Type B pancreatic cell (in vitro differentiated cells): ENCODE measurements around the gene CXCL13. TPM values are rescaled to one million over a fixed set of nuclear protein-coding genes. Genes with fewer than 3 reads are reported as not detected.

Experiments
- DNase-seq: peaks from one replicate; pipeline ENCODE4 v3.0.0; 2021; ENCODE audit warnings: mixed read lengths; ENCODE audit not compliant: unreplicated experiment; ENCODE audit errors: extremely low spot score
- H3K27ac Mint-ChIP-seq: 2 replicates; pipeline ENCODE4 v1.8.0; 2021; ENCODE audit warnings: mild to moderate bottlenecking, mixed read lengths
- H3K27me3 Mint-ChIP-seq: 2 replicates; pipeline ENCODE4 v1.8.0; 2021; ENCODE audit warnings: mixed read lengths
- H3K36me3 Mint-ChIP-seq: 2 replicates; pipeline ENCODE4 v1.8.0; 2021; ENCODE audit warnings: mixed read lengths
- H3K4me1 Mint-ChIP-seq: one replicate; pipeline ENCODE4 v1.8.0; 2021; ENCODE audit warnings: mixed read lengths; ENCODE audit not compliant: unreplicated experiment
- H3K4me3 Mint-ChIP-seq: 2 replicates; pipeline ENCODE4 v1.8.0; 2021; ENCODE audit warnings: mild to moderate bottlenecking, mixed read lengths
- H3K9me3 Mint-ChIP-seq: 2 replicates; pipeline ENCODE4 v1.8.0; 2021; ENCODE audit warnings: mixed read lengths
- total RNA-seq: library from RNA; stranded (reverse); gene quantifications from 2 replicates; pipeline ENCODE4 v1.2.1, GENCODE V29; 2021; ENCODE audit warnings: low replicate concordance
- TF ChIP-seq, protein P1 (sequence below): fragments of 200-600 bp; sonication (generic); conservative IDR thresholded peaks from 2 replicates; pipeline ENCODE4 v1.5.0; 2021; ENCODE audit warnings: antibody characterized with exemption, mild to moderate bottlenecking

CXCL13 gene
- total RNA-seq, 1 donor from 2014 or later, result 0.75 TPM

- Mint-ChIP-seq H3K27me3 (peaks cover 7% of the 10 kb centered on the region), H3K4me3 (no peak overlapping the region), H3K36me3 (no peaks in the 10 kb centered on the region), H3K27ac (no peak overlapping the region), H3K9me3 (no peaks in the 10 kb centered on the region), H3K4me1 (peaks cover 3% of the 10 kb centered on the region)
- no peak for DNase-seq
- TF ChIP-seq, protein P1, sequence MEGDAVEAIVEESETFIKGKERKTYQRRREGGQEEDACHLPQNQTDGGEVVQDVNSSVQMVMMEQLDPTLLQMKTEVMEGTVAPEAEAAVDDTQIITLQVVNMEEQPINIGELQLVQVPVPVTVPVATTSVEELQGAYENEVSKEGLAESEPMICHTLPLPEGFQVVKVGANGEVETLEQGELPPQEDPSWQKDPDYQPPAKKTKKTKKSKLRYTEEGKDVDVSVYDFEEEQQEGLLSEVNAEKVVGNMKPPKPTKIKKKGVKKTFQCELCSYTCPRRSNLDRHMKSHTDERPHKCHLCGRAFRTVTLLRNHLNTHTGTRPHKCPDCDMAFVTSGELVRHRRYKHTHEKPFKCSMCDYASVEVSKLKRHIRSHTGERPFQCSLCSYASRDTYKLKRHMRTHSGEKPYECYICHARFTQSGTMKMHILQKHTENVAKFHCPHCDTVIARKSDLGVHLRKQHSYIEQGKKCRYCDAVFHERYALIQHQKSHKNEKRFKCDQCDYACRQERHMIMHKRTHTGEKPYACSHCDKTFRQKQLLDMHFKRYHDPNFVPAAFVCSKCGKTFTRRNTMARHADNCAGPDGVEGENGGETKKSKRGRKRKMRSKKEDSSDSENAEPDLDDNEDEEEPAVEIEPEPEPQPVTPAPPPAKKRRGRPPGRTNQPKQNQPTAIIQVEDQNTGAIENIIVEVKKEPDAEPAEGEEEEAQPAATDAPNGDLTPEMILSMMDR, result no peak
Observed at GRCh38 chr4:77624213-77624612, 18.6 kb downstream of the CXCL13 start.

DNA sequence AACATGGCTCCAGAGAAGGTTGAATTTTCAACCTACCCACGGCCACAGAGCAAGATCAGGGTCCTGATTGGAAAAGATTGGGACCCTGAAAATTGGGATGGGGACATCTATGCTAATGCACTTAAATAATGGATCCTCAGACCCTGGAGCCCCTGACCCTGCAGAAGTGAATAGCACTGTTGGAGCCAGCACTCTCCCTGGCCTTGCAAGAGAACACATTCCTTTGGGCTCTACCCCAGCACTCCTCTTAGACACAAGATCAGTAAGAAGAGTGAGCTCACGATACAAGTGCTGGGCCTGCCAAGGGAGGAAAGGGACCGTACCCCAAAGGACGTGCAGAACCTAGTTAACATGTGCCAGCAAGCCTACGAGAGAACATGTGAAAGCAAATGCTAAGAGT is 19.9 kb downstream of the CXCL13 start:
- Mint-ChIP-seq H3K27ac (no peak overlapping the region), H3K4me3 (no peak overlapping the region), H3K9me3 (no peaks in the 10 kb centered on the region), H3K4me1 (no peaks in the 10 kb centered on the region), H3K36me3 (no peaks in the 10 kb centered on the region), H3K27me3 (peaks cover 7% of the 10 kb centered on the region)
- no peak for DNase-seq
- TF ChIP-seq, protein P1, result no peak

- Mint-ChIP-seq H3K36me3 (no peaks in the 10 kb centered on the region), H3K4me3 (no peak overlapping the region), H3K9me3 (no peaks in the 10 kb centered on the region), H3K27ac (no peak overlapping the region), H3K4me1 (no peaks in the 10 kb centered on the region), H3K27me3 (no peaks in the 10 kb centered on the region)
- no peak for DNase-seq
- TF ChIP-seq, protein P1, result no peak
Observed at GRCh38 chr4:77629885-77630284, 24.3 kb downstream of the CXCL13 start.

DNA sequence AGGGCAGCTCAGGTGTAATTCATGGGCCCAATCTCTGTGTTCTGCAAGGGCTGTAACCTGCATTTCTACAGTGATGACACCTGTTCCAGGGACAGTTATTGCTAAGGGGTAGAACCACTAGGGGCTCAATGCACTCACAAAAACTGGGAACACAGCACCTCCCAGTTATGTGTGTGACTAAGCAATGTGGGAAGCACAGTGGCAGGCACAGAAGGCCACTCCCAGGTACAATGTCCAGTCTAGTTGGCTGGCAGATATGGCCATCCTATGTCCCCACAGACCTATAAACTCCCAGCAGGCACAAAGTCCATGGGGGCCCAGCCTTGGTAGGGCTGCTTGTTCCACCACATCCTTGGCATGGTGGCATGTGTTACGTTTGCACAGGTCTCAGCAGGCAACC is 25.7 kb downstream of the CXCL13 start:
- H3K4me1 Mint-ChIP-seq, result no peaks in the 10 kb centered on the region
- no peaks in the 10 kb centered on the region for H3K27me3 Mint-ChIP-seq

GRCh38 chr4:77634132-77634785 is 28.6 kb downstream of the CXCL13 start:
- H3K27ac Mint-ChIP-seq, result no peak overlapping the region
- TF ChIP-seq, protein P1, result no peak
- H3K9me3 Mint-ChIP-seq, result no peaks in the 10 kb centered on the region
- H3K4me3 Mint-ChIP-seq, result no peak overlapping the region
- no peaks in the 10 kb centered on the region for H3K27me3 Mint-ChIP-seq
- H3K36me3 Mint-ChIP-seq, result no peaks in the 10 kb centered on the region
- no peak for DNase-seq
- no peaks in the 10 kb centered on the region for H3K4me1 Mint-ChIP-seq

More for the DNA sequence above, 25.7 kb downstream of the CXCL13 start:
- Mint-ChIP-seq H3K27ac (no peak overlapping the region), H3K36me3 (no peaks in the 10 kb centered on the region), H3K4me3 (no peak overlapping the region), H3K9me3 (no peaks in the 10 kb centered on the region)
- DNase-seq, result no peak
- TF ChIP-seq, protein P1, result no peak

DNA sequence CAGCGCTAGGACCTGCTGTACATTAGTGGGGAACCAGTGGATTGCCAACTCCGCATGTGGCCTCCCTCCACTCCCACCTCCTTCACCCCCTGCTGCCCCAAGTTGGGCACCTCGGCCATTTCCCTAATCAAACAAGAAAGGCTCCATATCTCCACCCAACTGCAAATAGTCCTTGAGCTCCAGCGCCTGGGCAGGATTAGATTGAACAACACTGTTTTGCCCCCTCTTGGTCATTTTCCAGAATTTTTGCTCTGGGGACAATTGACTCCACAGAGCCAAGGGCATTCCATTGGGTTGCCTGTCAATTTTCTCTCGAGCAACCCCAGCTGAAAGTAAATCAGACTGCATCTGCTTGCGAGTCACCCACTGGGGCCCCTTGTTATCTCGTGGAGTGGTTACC is 29.6 kb downstream of the CXCL13 start:
- H3K36me3 Mint-ChIP-seq, result no peaks in the 10 kb centered on the region
- no peak overlapping the region for H3K27ac Mint-ChIP-seq
- no peak overlapping the region for H3K4me3 Mint-ChIP-seq
- no peaks in the 10 kb centered on the region for H3K4me1 Mint-ChIP-seq
- TF ChIP-seq, protein P1, result no peak
- no peak for DNase-seq
- H3K9me3 Mint-ChIP-seq, result no peaks in the 10 kb centered on the region
- no peaks in the 10 kb centered on the region for H3K27me3 Mint-ChIP-seq
